GM19397 (cell line): Measurements from ENCODE around the gene PFKFB2.

Experiments
- ATAC-seq: cut with Tn5 transposase; IDR thresholded peaks from one replicate; pipeline ENCODE4 v1.9.1; 2021; ENCODE audit warnings: mild to moderate bottlenecking, moderate library complexity; ENCODE audit not compliant: unreplicated experiment

PFKFB2 gene

DNA sequence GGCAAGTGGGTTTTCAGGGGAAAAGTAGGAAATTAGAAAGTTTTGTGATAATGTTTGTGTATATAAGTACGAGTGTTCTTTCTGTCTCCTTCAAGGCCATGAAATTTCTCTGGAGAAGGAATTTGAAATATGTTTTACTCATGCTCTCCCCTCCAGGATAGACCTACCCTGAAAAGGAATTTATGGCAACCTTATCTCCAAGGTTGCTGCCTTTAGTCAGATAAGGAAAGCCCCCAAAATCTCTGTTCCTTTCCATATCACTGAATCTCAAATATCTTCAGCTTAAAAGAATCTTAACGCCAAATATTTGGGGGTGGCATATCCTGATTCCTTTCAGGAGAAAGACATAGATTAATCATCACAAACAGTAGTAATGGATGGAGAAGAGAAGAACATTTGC lies 35.1 kb downstream of the PFKFB2 start:
- no peak for ATAC-seq

GRCh38 chr1:207088701-207089626 lies 35.9 kb downstream of the PFKFB2 start, which contains the start of gene C4BPB:
Gene C4BPB (plus strand): TSS chr1:207088860. CDS start chr1:207089532, 672 bp downstream.
- ATAC-seq, result no peak

- ATAC-seq, result no peak
These were observed 36.7 kb downstream of the PFKFB2 start for GRCh38 chr1:207089627-207090355.

- ATAC-seq, result no peak
These were observed 38.3 kb downstream of the PFKFB2 start for GRCh38 chr1:207091200-207091908.

DNA sequence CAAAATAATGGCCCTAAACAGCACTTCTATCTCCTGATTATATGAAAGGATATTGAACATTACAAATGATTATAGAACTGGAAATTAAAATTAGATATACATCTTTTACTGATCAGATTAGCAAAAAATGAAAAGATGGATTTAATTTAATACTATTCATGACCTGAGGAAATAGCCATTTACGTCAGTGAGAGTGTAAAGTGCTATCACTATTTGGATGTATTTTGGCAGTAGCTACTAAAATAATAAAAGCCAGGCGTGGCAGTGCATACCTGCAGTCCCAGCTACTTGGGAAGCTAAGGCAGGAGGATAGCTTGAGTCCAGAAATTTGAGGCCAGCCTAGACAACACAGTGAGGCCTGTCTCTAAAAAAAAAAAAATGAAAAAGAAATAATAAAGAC lies 40.9 kb downstream of the PFKFB2 start:
- no peak for ATAC-seq

GRCh38 chr1:207097871-207098324 lies 44.8 kb downstream of the PFKFB2 start:
- ATAC-seq, result no peak

GRCh38 chr1:207101720-207102119 lies 48.6 kb downstream of the PFKFB2 start:
- ATAC-seq, result no peak

DNA sequence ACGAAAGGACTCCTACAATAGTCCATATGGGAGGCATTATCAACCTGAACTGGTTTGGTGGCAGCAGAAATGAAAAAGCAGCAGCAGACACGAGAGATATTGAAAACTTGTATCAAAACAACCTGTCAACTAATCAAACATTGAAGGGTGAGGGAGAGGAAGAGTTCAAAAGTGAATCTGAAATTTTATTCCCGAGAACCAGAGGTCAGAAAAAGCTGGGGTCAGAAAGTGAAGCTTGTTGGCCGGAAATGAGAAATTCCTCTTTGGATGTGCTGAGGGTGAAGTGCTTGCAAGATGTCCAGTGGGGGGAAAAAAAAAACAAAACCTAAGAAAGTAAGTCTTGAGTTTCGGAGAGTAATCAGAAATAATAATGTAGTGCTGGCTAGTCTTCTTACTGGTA lies 49.1 kb downstream of the PFKFB2 start:
- no peak for ATAC-seq

DNA sequence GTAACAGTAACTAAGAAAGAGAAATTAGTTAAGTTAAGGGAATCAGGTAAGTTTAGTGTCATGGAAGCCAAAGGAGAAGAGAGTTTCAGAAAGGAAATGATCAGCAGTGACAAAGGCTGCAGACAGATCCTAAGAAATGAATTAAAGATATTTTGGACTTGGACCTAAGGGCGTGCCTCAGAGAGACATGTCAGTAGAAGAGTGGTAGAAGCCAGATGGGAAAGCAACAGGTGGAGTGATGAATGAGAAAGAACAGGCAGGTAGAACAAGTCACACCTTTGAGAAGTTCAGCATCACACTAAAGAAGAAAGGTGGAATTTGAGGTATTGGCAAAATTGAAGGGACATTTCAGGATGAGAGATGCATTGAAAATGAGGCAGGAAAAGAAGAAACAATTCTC lies 49.6 kb downstream of the PFKFB2 start:
- no peak for ATAC-seq

GRCh38 chr1:207103892-207104373 lies 50.9 kb downstream of the PFKFB2 start, which contains the start of gene C4BPA:
Gene C4BPA (plus strand): TSS chr1:207104233. CDS start chr1:207113026, 8,793 bp downstream.
- ATAC-seq, result no peak

DNA sequence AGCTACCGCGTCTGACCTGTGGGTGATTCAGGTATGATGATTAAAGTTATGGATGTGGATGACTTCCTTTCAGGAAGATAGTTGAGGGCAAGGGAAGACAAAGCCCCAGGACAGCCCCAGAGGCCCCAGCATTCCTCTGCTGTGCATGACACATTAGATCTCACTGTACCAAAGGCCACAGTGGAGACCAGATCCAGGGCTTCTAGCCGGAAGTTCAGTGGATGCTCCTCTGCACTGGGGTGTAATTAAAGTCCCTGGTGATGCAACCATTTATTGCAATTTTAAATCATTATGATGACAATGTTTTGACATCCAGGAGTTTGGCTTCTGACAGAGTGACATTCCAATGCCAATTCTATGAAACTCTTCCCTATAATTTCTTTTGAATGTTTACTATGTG lies 55.9 kb downstream of the PFKFB2 start:
- no peak for ATAC-seq

GRCh38 chr1:207112616-207113296 lies 59.7 kb downstream of the PFKFB2 start:
- ATAC-seq, result no peak

- ATAC-seq, result no peak
These were observed 62.2 kb downstream of the PFKFB2 start for GRCh38 chr1:207115269-207115668.

DNA sequence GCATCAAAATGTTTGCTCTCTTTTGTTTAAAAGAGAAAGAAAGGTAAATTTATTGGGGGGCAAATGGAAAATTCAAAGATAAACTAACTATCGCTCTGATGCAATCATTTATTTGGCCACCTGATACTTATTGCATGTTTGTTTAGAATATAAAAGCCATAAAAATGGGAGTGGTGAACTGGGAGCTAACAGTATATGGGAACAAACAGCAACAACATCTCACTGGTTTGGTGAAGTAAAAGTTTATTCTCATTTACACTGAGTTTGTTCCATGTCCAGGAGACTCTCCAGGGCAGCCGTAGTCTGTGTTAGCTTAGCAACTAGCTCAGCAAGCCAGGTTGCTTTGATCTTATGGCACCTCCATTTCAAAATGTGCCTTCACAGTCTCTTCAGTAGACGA lies 71.3 kb downstream of the PFKFB2 start:
- no peak for ATAC-seq

GRCh38 chr1:207128336-207128921 lies 75.4 kb downstream of the PFKFB2 start:
- no peak for ATAC-seq

DNA sequence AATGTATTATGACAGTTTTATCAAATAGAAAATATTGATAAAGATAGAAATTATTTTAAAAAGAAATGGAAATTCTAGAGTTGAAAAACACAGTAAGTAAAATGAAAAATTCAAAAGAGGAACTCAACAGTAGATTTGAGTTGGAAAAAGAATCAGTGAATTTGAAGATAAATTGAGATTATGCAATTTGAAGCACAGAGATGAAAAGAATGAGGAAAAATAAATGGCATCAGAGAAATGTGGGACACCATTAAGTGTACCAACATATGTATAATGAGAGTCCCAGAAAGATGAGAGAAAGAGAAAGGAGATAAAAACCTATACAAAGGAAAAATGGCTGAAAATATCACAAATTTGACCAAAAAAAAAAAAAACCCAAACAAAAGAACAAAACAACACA lies 76.0 kb downstream of the PFKFB2 start:
- ATAC-seq, result no peak
